Measurements from ENCODE around the gene PLXNC1. TPM values are rescaled to one million over a fixed set of nuclear protein-coding genes. Genes with fewer than 3 reads are reported as not detected.

PLXNC1 gene
- polyA plus RNA-seq, 1 of the 3 experiments (the other 2 are of a cell fraction) = 0.23 TPM

- no peak for DNase-seq
- ChIA-PET CTCF (interaction anchor here (1.4 kb wide), 1 partner anchor 8 kb away, joined by 4 read pairs; no protein-coding TSS in a partner anchor), POLR2A (no interaction called here)
- no peak for TF ChIP-seq PBX3 (IDR thresholded peaks at IDR 0.05)
- H3K27me3 ChIP-seq (ENCODE audit: insufficient read depth) = peaks cover 14% of the 10 kb centered on the region; the same call in 1 of the 2 replicates
- no peak overlapping the region for H3K27ac ChIP-seq (ENCODE audit: low read depth in 2 of 2, low read length in 1 of 2)
- no peaks in the 10 kb centered on the region for H3K9me2 ChIP-seq
- no peaks in the 10 kb centered on the region for H3K4me1 ChIP-seq (ENCODE audit: control insufficient read depth in 1 of 2, insufficient read depth in 2 of 2, low read depth in 1 of 2, low read length in 1 of 2)
- no peak overlapping the region for H2AFZ ChIP-seq (ENCODE audit: low read depth)
- no peaks in the 10 kb centered on the region for H3K9me3 ChIP-seq
- no peaks in the 10 kb centered on the region for H4K20me1 ChIP-seq (ENCODE audit: insufficient read depth)
- H3K4me2 ChIP-seq = no peak overlapping the region
- H3K4me3 ChIP-seq (ENCODE audit: low read depth in 2 of 2, low read length in 1 of 2) = no peak overlapping the region
- no peaks in the 10 kb centered on the region for H3K36me3 ChIP-seq (replicated peaks in 1 of 2; ENCODE audit: control insufficient read depth in 1 of 2, insufficient read depth in 2 of 2, low read length in 1 of 2)
- WGBS (ENCODE audit: low lambda C conversion rate) = 36% methylated on average over 3 of the region's 3 CpGs
- H3F3A ChIP-seq (replicated peaks; ENCODE audit: insufficient read depth) = no peaks in the 10 kb centered on the region
- no peak overlapping the region for H3K9ac ChIP-seq
- no peaks in the 10 kb centered on the region for H3K79me2 ChIP-seq (ENCODE audit: insufficient read depth)
Observed at GRCh38 chr12:94157181-94157580, 8.8 kb downstream of the PLXNC1 start.

GRCh38 chr12:94157981-94158411 is 9.6 kb downstream of the PLXNC1 start:
- no peaks in the 10 kb centered on the region for H3F3A ChIP-seq (replicated peaks; ENCODE audit: insufficient read depth)
- 61% methylated on average over 6 of the region's 6 CpGs for WGBS (ENCODE audit: low lambda C conversion rate)
- H3K4me3 ChIP-seq (ENCODE audit: low read depth in 2 of 2, low read length in 1 of 2) = no peak overlapping the region
- H3K4me1 ChIP-seq (ENCODE audit: control insufficient read depth in 1 of 2, insufficient read depth in 2 of 2, low read depth in 1 of 2, low read length in 1 of 2) = no peaks in the 10 kb centered on the region
- CTCF ChIA-PET = interaction anchor here (1.4 kb wide), 1 partner anchor 9 kb away, joined by 4 read pairs; no protein-coding TSS in a partner anchor
- no peak for TF ChIP-seq NFIC (IDR thresholded peaks at IDR 0.05; ENCODE audit: borderline replicate concordance)
- TF ChIP-seq RCOR1 (IDR thresholded peaks at IDR 0.05; ENCODE audit: low read length) = no peak
- no peak for TF ChIP-seq NRF1 (IDR thresholded peaks at IDR 0.05; ENCODE audit: low read depth, low read length)
- no peak for TF ChIP-seq YY1 (IDR thresholded peaks at IDR 0.05; ENCODE audit: low read depth)
- TF ChIP-seq POLR2AphosphoS5 (IDR thresholded peaks at IDR 0.05; ENCODE audit: low read depth, low read length) = no peak
- TF ChIP-seq MXI1 (IDR thresholded peaks at IDR 0.05; ENCODE audit: low read depth, low read length) = no peak
- no peak for TF ChIP-seq SIN3A (IDR thresholded peaks at IDR 0.05; ENCODE audit: borderline replicate concordance, low read depth, low read length)
- no peak for DNase-seq
- no peaks in the 10 kb centered on the region for H3K36me3 ChIP-seq (replicated peaks in 1 of 2; ENCODE audit: control insufficient read depth in 1 of 2, insufficient read depth in 2 of 2, low read length in 1 of 2)
- no peaks in the 10 kb centered on the region for H4K20me1 ChIP-seq (ENCODE audit: insufficient read depth)
- no peaks in the 10 kb centered on the region for H3K9me2 ChIP-seq
- H3K9ac ChIP-seq = no peak overlapping the region
- H3K4me2 ChIP-seq = no peak overlapping the region
- H2AFZ ChIP-seq (ENCODE audit: low read depth) = no peak overlapping the region
- 0 out of 2 replicates have a peak, but pooled peaks cover 6% of the 10 kb centered on the region for H3K27me3 ChIP-seq (ENCODE audit: insufficient read depth)
- H3K9me3 ChIP-seq = no peaks in the 10 kb centered on the region
- H3K79me2 ChIP-seq (ENCODE audit: insufficient read depth) = no peaks in the 10 kb centered on the region
- POLR2A ChIA-PET = no interaction called here
- no peak overlapping the region for H3K27ac ChIP-seq (ENCODE audit: low read depth in 2 of 2, low read length in 1 of 2)

GRCh38 chr12:94158666-94159065 is 10.3 kb downstream of the PLXNC1 start:
- Histone ChIP-seq H3K9me2 (no peaks in the 10 kb centered on the region), H3F3A (replicated peaks; ENCODE audit: insufficient read depth) (no peaks in the 10 kb centered on the region), H4K20me1 (ENCODE audit: insufficient read depth) (no peaks in the 10 kb centered on the region), H3K27ac (ENCODE audit: low read depth in 2 of 2, low read length in 1 of 2) (no peak overlapping the region), H3K4me3 (ENCODE audit: low read depth in 2 of 2, low read length in 1 of 2) (no peak overlapping the region), H3K4me2 (no peak overlapping the region), H3K9ac (no peak overlapping the region), H3K9me3 (no peaks in the 10 kb centered on the region), H3K4me1 (ENCODE audit: control insufficient read depth in 1 of 2, insufficient read depth in 2 of 2, low read depth in 1 of 2, low read length in 1 of 2) (no peaks in the 10 kb centered on the region), H3K36me3 (replicated peaks in 1 of 2; ENCODE audit: control insufficient read depth in 1 of 2, insufficient read depth in 2 of 2, low read length in 1 of 2) (no peaks in the 10 kb centered on the region), H3K79me2 (ENCODE audit: insufficient read depth) (no peaks in the 10 kb centered on the region), H3K27me3 (ENCODE audit: insufficient read depth) (no peaks in the 10 kb centered on the region), H2AFZ (ENCODE audit: low read depth) (no peak overlapping the region)
- ChIA-PET POLR2A (no interaction called here), CTCF (interaction anchor here (1.4 kb wide), 1 partner anchor 10 kb away, joined by 4 read pairs; no protein-coding TSS in a partner anchor)
- DNase-seq = no peak
- WGBS (ENCODE audit: low lambda C conversion rate) = 61% methylated on average over 8 of the region's 8 CpGs
- TF ChIP-seq IRF3 (IDR thresholded peaks at IDR 0.05; ENCODE audit: low read depth, low read length) (no peak), ZBTB33 (IDR thresholded peaks at IDR 0.05; ENCODE audit: borderline replicate concordance, low read depth) (no peak), MXI1 (IDR thresholded peaks at IDR 0.05; ENCODE audit: low read depth, low read length) (no peak), CHD2 (IDR thresholded peaks at IDR 0.05; ENCODE audit: low read length, partially characterized antibody) (no peak), GABPA (IDR thresholded peaks at IDR 0.05; ENCODE audit: low read depth) (no peak), FOXJ3 (CRISPR knock-in tag; IDR thresholded peaks at IDR 0.05) (no peak), CTCF (IDR thresholded peaks at IDR 0.05) (no peak), ELF1 (IDR thresholded peaks at IDR 0.05) (no peak), PBX3 (IDR thresholded peaks at IDR 0.05) (no peak), SIN3A (IDR thresholded peaks at IDR 0.05; ENCODE audit: borderline replicate concordance, low read depth, low read length) (no peak)

Data from SK-N-SH (cell line).